GM19035 (cell line): ENCODE data around the gene C1orf167.

Experiments
- ATAC-seq: cut with Tn5 transposase; IDR thresholded peaks from one replicate; pipeline ENCODE4 v1.9.1; 2021; ENCODE audit not compliant: unreplicated experiment

Gene C1orf167

DNA sequence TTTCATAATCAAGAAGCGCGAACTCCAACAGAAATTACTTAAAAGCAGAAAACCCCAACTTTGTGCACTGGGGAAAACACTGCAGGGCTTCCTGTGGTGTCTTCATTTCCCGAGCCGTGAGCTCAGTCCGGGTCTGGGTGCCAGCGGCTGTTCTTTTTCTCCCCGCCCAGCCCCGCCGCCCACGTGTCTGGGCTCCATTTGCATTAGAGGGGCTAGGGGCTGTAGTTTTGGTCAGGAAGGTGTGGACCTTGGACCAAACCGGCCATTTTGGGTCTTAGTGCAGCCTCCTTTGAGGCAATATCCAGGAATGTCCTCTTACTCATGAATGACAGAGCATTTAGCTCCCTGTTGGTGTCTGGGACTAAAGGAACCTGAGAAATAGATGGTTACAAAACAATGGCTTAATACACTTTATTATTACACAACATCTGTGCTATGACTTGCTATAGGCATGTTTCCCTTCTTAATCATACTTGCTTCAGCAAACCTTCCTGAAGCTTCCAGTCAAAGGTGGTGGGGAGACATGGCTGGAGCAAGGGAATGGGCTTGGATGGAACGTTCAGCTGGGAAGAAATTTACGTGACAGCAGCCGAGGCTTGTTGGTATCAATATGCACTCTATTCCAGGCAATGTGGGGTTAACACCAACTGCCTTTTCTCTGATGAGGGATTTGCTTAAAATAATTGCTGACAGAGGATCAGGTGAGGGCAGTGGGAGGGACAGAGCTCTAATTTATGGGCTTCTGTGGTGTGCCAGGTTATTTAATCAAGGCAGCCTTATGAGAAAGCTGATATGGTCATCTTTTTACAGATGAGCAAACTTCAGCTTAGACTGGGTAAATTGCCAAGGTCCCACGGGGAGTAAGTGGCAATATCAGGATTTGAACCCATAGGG, 25.0 kb upstream of the C1orf167 start:
- ATAC-seq: no peak

DNA sequence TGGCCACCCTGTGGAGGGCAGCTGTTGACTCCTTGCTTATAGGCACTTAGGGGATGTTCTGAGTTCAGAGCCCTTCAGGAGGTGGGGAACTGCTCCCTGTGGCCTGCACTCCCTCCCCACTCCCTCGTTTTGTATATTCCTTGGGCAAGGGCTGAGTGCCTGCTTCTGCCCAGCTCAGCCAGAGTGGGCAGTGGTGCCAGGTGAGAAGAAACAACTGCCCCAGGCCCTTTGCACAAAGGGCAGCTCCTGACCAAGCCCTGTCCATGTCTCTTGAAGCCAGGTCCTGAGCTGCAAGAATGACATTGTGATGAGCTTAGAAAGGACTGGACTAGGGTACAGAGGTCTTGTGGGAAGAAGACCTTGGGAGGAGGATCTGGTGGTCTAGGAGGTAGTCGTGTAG, 23.9 kb upstream of the C1orf167 start:
- no peak for ATAC-seq

DNA sequence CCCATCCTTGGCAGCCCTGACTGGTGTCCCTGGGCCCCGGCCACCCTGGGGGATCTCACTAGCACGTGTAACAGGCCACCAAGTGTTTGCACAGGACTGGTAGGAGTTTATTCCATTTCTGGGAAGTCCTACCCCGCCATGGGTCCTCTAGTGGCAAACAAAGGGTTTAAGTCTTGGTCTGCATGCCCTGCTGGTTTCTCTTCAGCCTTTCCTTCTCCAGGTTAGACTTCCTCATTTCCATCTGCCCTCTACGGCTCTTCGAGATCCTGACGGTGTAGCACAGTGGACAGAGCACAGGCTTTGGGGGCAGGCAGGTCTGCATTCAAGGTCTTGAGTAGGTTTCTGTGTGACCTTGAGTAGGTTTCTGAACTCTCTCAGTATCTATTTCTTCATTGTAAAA, 23.2 kb upstream of the C1orf167 start:
- no peak for ATAC-seq

DNA sequence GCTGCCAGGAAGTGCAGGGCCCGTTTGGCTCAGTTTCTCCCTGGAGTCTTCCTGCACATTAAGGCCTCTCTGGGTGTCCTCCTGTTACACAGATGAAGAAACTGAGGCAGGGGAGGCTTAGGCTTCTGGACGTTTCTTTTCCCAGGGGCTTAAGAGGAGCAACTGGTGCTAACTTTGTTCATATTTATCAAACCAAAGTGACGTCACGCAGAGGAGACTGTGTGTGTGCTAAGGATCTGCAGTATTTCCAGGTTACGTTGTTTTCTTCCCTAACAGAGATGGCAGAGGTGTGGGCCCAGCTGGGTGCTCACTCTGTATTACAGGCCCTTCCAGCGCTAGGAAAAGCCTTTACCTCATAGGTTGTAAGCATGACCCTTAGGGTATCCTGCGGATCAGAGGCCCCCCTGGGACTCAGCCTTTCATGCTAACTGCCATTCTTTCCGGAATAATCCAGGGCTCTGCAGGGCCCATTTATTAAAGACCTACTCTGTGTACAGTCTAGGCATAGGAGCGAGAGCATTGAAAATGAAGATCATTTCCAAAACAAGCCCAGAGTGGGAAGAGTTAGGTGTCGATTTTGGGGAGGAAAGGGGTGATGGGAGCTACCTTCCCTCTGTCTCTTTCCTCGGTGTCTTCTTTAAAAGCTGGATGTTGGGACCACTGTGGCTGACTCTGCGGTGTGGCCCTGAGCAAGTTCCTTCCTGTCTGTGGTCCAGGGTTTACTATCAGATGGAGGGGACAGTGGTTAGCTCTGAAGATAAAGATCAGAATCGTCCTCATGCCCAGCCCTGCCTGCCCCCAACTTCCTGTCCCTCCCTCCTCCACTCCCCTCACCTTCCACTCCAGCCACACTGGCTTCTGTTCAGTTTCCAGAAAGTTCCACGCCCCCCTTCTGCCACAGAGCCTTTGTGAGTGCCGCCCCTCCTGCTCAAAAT, 21.5 kb upstream of the C1orf167 start:
- no peak for ATAC-seq

DNA sequence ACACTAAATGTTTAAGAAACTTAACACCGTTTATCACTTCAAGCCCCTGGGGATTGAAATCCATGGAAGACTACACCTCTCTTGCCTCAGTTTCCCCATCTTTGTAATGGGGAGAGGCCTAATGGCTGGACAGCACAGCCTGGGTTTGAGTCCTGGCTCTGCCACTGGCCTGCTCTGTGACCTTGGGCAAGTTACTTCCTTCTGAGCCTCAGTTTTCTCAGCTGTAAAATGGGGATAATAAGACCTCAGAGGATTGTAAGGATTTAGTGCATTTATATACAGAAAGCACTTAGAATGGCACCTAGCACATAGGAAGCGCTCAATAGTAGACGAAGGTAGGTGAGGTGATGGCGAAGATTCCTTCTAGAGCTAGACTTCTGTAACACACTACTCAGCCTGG, 20.5 kb upstream of the C1orf167 start:
- ATAC-seq: no peak

DNA sequence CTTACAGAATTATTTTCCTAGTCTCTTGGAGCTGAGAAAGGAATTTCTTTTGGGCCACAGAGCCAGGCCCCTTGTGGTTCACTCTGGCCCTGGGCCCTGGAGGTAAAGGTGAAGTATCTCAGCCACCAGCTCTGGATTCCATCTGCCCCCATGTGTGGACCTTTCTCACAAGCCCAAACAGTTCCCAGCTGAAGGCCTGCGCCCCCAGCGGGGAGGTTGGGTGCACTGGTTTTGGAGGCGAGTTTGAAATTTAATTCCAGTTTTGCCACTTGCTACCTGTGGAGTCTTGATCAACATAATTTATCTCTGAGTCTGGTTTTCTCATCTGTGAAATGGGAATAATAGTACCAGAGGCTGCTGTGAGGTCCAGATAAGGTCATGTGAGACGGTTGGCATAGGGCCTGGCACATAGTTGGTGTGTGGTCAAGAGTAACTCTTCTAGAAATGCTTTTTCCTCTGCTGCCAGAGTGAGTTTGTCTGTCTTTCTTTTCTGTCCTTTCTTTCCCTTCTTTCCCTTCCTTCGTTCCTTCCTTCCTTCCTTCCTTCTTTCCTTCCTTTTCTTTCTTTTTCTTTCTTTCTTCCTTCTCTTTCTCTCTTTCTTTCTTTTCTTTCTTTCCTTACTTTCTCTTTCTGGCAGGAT, 20.0 kb upstream of the C1orf167 start:
- ATAC-seq: no peak

DNA sequence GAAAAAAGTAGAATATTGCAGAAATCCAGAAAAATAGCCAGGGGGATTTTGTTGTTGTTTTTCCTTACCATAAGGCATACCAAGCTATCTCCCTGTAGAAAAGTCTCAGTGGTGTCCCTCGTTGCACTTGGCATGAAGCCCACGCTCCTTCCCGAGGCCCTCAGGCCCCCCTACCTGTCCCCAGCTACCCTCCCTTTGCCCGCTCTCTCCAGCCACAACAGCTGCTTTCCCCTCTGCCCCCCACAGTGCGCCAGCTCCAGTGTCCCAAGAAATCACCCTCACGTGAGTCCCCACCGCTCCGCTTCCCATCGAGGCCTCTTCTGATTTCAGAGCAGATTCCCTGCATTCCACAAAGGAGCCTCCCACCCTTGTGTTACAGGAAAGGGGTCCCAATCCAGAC, 17.7 kb upstream of the C1orf167 start:
- ATAC-seq: no peak

DNA sequence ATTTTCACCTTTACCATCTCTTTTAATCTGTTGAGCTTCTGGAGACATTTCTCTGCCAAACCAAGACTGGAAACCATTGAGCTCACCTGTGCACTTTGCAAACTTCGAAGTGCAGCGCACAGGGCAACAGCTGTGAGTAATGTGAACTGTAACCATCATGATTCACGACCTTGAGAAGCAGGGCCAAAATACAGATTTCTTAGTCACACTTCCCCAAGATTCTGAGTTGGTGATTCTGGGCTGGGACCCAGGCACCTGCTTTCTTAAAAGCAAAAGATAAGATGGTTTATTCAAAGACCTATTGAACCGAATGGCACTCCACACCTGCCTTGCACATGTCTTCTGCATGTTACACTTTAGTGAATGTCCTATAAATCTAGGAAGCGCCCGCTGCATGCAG, 15.9 kb upstream of the C1orf167 start:
- no peak for ATAC-seq

DNA sequence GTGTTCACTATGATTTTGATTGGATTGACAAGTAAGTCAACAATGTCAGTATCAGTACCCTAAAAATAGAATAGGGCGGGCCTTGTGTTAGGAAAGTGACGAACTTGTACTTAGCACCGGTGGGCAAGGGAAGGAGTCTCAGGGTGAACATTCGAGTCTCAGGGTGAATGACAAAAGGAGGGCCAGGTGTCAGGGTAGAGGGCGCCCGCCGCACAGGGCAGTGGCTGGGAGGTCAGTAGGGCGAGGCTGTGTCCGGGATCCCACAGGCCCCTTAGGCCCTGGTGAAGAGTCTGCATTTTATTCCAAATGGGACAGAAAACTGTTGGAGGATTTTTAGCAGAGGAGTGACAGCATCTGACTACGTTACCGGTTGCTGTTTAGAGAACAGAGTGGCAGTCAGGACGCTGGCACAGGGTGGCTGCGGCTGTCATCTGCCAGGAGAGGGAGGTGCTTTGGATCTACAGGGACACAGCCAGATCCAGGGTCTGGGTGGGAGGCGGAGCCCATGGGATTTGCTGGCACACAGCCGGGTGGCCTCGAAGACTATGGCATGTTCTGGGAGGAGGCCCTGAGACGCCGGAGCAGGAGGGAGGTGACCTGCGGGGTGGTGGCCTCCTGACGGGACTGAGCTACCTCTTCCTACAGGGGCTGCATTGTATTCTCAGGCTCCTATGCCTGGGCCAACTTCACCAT, 15.1 kb upstream of the C1orf167 start:
- no peak for ATAC-seq

DNA sequence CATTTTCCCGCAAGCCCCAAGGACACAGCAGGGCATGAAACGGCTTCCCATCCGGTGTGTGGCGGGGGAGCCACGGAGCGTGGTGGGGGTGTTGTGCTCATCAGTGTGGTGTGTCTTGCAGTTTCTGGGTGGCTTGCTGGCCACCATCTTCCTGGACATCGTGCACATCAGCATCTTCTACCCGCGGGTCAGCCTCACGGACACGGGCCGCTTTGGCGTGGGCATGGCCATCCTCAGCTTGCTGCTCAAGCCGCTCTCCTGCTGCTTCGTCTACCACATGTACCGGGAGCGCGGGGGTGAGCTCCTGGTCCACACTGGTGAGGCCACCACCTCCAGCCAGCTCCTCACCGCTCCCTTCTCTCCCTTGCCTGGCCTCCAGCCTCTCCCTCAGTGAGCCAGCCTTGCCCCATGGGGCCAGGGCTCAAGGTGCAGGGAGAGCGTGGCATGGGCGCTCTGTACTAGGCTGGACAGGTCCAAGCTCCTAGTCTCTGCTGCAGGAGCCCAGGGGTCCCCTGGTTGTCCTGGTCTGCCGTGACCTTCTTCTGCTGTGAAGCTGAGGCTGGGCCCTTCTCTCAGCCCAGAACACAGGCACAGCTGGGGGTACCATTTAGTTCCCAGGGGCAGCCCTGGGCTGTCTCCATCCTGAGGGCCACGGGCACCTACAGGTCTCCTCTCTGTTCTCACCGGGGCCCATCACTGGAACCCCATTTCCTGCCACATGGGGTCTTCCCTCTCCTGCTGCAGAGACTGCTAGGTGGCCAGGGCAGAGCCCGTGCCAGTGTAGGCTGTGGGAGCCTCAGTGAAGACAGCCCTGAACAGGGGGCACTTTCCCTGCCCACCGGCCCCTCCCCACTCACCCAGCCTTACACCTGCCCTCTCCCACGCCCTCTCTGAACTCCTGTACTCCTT, 13.4 kb upstream of the C1orf167 start:
- ATAC-seq: no peak

DNA sequence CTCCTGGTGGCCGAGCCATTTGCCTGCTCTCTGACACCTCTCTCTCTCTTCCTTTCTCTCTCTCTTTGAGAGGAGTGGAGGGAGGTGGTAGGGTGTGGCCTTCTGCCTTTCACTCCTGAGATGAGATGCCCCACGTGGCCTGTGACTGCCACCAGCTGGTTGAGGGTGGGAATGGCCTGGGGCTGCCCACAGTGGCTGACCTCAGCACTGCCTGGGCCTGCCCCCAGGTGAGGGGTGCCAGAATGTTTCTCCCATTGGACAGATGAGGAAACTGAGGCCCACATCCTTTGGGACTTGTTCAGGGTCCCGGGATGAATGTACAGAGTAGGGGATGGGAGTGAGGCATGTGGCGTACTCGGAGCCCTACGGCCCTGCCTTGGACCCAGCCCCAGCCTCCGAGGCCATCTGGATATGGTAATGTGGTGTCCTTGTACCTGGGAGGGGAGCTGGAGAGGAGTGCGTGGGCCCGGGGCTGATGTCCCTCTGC, 12.7 kb upstream of the C1orf167 start:
- ATAC-seq: no peak

DNA sequence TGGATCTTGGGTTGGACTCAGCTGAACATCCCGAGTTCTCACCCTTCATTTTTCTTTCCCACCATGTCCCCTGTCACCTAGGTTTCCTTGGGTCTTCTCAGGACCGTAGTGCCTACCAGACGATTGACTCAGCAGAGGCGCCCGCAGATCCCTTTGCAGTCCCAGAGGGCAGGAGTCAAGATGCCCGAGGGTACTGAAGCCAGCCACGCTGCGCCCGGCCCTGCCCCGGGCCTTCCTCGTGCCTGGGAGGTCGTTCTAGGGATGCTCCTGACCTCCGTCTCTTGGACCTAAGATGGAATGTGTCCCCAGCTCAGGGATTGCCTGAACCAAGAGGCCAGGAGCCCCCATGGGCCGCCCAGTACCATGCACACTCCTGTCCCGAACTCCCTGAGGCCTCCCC, 12.0 kb upstream of the C1orf167 start:
- ATAC-seq: no peak

DNA sequence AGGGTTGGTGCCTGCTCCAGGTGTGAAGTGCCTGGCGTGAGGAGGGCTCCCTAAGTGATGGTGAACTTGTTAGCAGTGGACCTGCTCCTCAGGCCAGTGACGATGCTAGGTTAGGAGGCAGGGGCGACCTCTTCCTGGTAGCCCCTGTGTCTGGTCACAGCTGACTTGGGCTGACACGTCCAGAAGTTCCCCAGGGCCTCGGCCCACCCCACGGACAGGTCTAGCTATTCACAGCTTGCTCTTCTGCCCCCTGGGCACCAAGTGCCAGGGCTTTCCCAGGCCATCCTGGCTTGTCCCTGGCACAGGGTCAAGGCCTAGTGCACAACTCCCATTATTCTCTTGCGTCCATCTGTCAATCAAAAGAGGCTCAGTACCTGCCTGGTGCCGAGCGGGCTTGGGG, 10.9 kb upstream of the C1orf167 start:
- ATAC-seq: no peak

DNA sequence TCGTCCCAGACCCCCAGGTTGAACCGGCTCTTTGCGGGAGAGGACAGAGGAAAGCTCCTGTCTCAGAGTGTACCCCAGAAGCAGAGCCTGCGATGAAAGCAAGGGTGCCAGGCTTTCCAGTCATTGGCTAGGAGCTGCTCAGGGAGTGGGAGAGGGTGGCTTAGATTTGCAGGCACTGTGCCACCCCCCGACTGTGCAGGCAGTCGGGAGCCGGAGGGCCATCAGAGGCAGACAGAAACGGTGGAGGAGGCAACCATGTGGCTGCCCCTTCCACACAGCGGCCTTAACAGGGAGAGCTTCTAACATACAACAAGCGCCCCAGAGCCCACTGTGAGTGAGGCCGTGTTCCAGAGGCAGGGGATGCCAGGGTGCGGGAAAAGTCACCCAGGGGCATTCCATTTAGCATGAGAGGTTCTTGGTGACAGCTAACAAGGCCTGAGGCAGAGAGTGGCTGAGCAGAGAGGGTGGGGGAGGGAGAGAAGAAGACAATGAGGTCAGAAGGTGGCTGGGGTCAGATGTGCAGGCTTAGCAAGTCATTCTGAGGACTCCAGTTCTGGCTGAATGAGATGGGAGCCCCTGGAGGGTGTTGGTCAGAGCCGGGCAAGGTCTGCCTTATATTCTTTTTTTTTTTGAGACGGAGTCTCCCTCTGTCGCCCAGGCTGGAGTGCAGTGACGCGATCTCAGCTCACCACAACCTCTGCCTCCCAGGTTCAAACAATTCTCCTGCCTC, 9.5 kb upstream of the C1orf167 start:
- no peak for ATAC-seq

DNA sequence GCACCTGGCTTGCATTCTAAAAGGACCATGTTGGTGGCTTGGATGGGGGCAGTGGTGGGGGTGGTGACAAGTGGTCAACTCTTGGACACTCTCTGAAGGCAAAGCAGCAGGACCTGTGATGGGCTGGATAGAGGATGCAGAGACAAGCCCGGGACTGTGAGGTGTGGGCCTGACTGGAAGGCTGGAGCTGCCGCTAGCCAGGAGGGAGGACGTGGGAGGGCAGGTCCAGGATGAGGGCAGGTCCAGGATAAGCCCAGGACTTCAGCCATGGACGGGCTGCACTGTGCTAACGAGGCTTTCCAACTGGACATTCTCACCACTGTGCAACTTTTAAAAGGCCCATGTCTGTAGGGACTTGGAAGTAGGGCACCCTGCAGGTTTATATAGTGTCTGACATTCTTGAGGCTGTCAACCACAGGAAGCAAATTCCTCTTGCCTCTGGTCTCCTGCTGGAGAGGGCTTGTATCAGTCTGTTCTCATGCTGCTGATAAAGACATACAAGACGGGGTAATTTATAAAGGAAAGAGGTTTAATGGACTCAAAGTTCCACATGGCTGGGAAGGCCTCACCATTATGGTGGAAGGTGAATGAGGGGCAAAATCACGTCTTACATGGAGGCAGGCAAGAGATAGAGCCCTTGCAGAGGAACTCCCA, 8.3 kb upstream of the C1orf167 start:
- no peak for ATAC-seq

DNA sequence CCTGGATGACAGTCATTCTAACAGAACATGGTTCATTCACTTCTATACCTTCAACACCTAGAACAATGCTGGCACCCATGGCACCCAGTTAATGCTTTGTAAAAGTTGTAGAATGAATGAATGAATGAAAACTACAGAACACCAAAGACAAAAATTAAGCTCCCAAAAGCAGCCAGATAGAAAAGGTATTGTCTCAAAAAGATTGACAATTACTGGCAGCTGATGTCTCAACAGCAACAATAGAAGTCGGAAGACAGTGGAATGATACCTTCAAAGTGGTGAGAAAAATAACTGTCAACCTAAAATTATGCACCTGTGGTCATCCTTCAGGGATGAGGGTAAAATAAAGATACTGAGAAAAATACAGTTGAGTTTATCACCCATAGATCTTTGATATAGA, 4.9 kb upstream of the C1orf167 start:
- no peak for ATAC-seq

DNA sequence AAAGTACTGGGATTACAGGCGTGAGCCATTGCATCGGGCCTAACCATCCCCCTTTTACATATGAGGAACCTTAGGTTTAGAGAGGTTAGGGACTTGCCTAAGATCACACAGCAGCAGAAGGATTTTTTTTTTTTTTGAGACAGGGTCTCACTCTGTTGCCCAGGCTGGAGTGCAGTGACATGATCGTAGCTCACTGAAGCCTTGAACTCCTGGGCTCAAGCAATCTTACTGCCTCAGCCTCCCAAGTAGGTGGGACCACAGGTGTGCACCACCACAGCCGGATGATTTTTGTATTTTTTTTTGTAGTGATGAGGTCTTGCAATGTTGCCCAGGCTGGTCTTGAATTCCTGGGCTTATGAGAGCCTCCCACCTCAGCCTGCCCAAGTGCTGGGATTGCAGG, 2.2 kb upstream of the C1orf167 start:
- ATAC-seq: no peak

DNA sequence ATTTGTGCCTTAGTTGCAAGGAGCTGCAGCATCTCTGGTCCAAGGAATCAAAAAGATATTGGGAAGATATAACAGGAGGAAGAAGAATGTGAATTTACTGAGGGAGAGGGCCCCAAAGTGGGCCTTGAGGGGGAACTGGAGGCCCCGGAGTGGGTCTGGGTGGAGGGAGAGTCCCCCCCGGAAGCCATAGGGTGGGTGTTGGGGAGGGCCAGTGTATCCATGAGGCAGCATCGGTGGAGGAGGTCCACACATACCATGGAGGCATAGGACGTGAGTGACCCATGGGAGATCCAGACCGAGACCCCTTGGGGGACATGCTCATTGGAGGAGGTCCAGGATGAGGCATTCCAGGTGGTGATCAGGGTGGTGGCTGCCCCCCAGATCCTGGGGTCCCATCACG, 708 bp upstream of the C1orf167 start:
- no peak for ATAC-seq

DNA sequence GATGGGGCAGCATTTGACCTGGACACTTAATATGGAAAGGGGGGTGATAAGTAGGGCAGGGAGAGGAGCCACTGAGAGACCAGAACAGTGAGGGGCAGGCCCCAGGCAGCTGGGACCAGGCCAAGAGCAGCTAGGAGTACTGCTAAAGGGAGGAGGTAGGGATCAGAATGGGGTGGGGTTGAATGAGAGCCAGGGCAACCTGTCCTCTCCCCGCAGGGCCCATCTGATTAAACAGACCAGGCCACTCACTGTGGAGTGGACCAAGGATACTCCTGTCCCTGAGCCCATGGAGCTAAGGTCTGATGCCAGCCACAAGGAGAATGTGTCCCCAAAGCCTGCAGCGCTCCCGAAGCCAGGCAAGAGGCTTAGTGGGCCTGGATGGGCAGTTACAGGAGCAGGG, 2.1 kb downstream of the C1orf167 start:
- ATAC-seq: no peak
